HFFc6 (cell line): ENCODE results near the gene COPB1. TPM values are rescaled to one million over a fixed set of nuclear protein-coding genes. Genes with fewer than 3 reads are reported as not detected.

Experiments
- DNase-seq: peaks from one replicate; pipeline ENCODE4 v3.0.0-alpha.2; 2018
- H3K27ac Mint-ChIP-seq: 2 replicates; pipeline ENCODE4 v1.8.0; 2020; ENCODE audit warnings: mild to moderate bottlenecking, mixed read lengths
- H3K27me3 Mint-ChIP-seq: 2 replicates; pipeline ENCODE4 v1.8.0; 2021; ENCODE audit warnings: mild to moderate bottlenecking, moderate library complexity, mixed read lengths; ENCODE audit not compliant: insufficient read depth
- H3K36me3 Mint-ChIP-seq: 2 replicates; pipeline ENCODE4 v1.8.0; 2021; ENCODE audit warnings: low read depth, mixed read lengths
- H3K4me1 Mint-ChIP-seq: 2 replicates; pipeline ENCODE4 v1.8.0; 2020; ENCODE audit warnings: low read depth, mixed read lengths
- H3K4me3 Mint-ChIP-seq: 2 replicates; pipeline ENCODE4 v1.8.0; 2020; ENCODE audit warnings: mild to moderate bottlenecking, moderate library complexity, mixed read lengths
- H3K9me3 Mint-ChIP-seq: 2 replicates; pipeline ENCODE4 v1.8.0; 2020; ENCODE audit warnings: mild to moderate bottlenecking, mixed read lengths
- total RNA-seq, 6 experiments: library from RNA; stranded (reverse); fragmentation: NEBNext Ultra II Directional; extraction: Animal tissue kit (Norgen Biotek cat#: 25700); gene quantifications; 2 replicates in 1 of 6; 3 replicates in 5 of 6; pipeline ENCODE4 v1.2.3, GENCODE V29; 2021
- TF ChIP-seq, protein P1 (sequence below): fragments of 200-600 bp; sonication (generic); IDR thresholded peaks from 2 replicates; pipeline ENCODE4 v1.5.0; 2021; ENCODE audit warnings: antibody characterized with exemption, mild to moderate bottlenecking

COPB1 gene
- total RNA-seq, 6 experiments from 2014 or later: 161 to 193 (median 187) TPM

DNA sequence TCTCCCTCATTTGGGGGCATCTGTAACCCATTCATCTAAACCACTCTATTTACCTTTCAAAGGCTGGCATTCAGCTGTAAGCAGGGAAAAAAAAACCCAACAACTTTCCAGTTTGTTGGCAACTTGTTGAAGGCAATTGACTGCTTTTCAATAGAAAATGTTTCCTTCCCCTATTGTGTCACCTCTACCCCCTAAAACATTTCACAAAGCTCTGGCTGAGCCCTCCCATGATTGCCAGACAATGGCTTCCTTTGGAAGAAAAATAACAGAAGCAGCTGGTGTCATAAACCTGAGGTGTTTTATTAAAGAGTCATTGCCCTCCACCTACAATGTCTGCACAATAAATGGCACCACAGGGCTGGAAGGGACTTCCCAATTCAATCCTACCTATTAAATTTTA lies 42.7 kb upstream of the COPB1 start:
- TF ChIP-seq, protein P1, sequence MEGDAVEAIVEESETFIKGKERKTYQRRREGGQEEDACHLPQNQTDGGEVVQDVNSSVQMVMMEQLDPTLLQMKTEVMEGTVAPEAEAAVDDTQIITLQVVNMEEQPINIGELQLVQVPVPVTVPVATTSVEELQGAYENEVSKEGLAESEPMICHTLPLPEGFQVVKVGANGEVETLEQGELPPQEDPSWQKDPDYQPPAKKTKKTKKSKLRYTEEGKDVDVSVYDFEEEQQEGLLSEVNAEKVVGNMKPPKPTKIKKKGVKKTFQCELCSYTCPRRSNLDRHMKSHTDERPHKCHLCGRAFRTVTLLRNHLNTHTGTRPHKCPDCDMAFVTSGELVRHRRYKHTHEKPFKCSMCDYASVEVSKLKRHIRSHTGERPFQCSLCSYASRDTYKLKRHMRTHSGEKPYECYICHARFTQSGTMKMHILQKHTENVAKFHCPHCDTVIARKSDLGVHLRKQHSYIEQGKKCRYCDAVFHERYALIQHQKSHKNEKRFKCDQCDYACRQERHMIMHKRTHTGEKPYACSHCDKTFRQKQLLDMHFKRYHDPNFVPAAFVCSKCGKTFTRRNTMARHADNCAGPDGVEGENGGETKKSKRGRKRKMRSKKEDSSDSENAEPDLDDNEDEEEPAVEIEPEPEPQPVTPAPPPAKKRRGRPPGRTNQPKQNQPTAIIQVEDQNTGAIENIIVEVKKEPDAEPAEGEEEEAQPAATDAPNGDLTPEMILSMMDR: no peak
- no peak for DNase-seq
- H3K4me1 Mint-ChIP-seq: no peaks in the 10 kb centered on the region
- no peaks in the 10 kb centered on the region for H3K36me3 Mint-ChIP-seq
- H3K27ac Mint-ChIP-seq: no peak overlapping the region
- no peak overlapping the region for H3K4me3 Mint-ChIP-seq
- peaks cover 16% of the 10 kb centered on the region for H3K27me3 Mint-ChIP-seq
- H3K9me3 Mint-ChIP-seq: no peaks in the 10 kb centered on the region

DNA sequence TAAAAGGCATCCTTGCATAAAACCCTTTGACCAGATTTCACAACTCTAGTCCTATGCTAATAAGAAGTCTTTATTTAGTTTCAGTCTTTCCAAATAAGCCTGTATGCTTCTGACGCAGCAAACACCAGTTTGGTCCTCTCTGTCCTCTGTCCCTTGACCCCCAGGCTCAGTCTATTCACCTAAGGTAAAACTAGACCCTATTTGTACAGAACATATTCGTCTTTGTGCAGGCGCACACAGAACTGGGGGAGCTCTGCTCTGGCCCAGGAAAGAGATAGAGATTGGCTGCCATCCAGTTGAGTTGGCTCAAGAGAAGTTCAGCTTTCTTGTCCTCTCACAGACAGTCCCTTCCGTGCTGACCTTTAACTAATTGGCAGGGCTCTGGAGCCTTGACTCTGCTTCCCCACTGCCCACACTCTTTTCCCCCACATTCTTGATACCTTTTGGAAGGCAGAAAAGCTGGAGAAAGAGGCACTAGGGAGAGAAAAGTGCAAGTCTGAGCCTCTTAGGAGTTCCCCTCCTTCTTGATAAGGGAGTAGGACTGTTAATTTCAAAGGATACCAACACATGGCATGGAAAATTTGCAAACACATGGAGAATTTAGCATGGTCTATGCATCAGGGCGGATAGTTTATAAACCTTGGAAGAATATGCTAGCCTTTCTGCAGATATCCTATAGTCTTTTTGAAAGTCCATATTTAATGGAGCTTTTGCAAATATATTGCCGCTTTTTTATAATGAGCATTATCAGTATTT lies 41.8 kb upstream of the COPB1 start:
- Mint-ChIP-seq H3K36me3 (no peaks in the 10 kb centered on the region), H3K9me3 (no peaks in the 10 kb centered on the region), H3K4me1 (no peaks in the 10 kb centered on the region), H3K27me3 (peaks cover 16% of the 10 kb centered on the region), H3K27ac (no peak overlapping the region), H3K4me3 (no peak overlapping the region)
- no peak for DNase-seq
- TF ChIP-seq, protein P1: no peak

DNA sequence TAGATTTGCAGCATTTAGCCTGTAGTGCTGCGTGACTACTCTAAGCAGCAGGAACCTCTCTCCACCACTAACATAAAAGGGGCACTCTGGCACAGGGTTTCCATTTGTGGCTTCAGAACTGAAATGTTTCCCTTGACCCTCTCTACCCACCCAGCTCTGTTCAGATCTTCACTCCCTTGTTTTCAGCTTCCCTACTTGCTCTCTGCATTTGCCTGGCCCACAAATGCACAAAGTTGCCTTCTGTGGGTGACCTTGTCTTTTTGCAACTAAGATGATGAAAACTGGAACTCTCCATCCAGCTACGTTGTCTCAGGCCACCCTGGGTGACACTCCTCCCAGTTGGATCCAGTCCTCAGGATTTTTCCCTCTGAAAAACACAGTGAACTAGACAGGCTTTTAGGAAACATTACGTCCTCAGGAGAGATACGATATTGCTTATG lies 40.4 kb upstream of the COPB1 start:
- no peak for DNase-seq
- H3K4me1 Mint-ChIP-seq: no peaks in the 10 kb centered on the region
- H3K36me3 Mint-ChIP-seq: no peaks in the 10 kb centered on the region
- TF ChIP-seq, protein P1: no peak
- H3K4me3 Mint-ChIP-seq: no peak overlapping the region
- H3K27me3 Mint-ChIP-seq: peaks cover 16% of the 10 kb centered on the region
- H3K27ac Mint-ChIP-seq: no peak overlapping the region
- H3K9me3 Mint-ChIP-seq: no peaks in the 10 kb centered on the region

DNA sequence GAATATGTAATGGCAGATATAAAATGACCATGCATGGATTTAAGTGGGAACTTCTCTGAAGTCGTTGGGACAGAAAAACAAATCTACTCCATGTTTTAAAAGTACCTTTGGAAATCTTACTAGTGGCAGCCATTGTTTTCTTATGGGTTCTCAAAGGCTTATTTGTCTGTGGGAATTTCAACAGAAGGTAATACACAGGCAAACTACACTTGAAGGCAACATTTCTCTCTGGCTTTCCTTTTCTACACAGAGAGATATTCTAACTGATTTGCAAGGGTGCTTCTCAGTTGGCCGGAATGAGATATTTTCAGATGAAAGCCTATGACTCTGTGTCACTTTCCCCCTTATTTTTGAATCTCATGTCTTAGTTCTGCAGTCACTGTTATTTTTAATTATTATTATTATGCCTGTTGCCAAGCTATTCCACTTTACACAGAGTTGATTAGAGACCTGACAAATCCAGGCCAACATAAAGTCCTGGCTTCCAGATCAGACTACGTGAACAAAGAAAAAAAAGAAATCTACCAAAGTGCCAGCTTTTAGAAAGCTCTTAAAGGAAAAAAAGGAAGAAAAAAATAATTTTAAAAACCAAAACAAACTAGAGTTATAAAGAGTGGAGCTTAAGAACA lies 39.4 kb upstream of the COPB1 start:
- H3K9me3 Mint-ChIP-seq: no peaks in the 10 kb centered on the region
- TF ChIP-seq, protein P1: no peak
- H3K36me3 Mint-ChIP-seq: no peaks in the 10 kb centered on the region
- no peak overlapping the region for H3K27ac Mint-ChIP-seq
- DNase-seq: no peak
- peaks cover 15% of the 10 kb centered on the region for H3K27me3 Mint-ChIP-seq
- H3K4me3 Mint-ChIP-seq: no peak overlapping the region
- H3K4me1 Mint-ChIP-seq: no peaks in the 10 kb centered on the region

DNA sequence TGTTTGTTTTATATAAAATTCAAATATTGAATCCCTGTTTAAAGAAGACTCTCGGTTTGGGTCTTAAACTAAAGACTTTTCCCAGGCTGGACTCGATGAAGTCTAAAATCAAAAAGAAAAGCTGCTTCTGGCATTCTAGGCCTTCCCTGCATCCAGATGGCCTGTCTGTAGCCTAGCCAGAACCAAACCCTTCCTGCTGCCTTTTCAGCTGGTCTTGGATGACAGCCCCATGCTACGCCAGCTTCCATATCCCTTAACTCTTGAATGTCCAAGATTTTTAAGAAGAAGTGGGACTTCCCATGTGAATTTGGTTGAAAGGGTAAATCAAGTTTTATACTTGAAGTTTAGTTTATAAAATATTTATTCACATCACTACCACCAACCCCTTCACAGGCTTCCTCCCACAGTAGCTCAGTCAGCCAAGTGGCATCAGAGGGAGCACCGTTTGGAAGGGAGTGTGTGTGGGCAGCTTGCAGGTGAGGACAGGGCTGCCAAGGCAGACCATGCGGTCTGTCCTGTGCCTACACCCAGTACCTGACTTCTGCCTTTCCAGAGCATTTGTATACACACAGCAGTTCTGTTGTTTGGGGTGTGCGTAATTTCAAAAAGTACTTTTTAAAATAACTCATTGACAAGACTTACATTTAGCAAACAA lies 38.8 kb upstream of the COPB1 start:
- Mint-ChIP-seq H3K36me3 (no peaks in the 10 kb centered on the region), H3K4me3 (no peak overlapping the region), H3K9me3 (no peaks in the 10 kb centered on the region), H3K27ac (no peak overlapping the region), H3K27me3 (peaks cover 13% of the 10 kb centered on the region), H3K4me1 (no peaks in the 10 kb centered on the region)
- DNase-seq: no peak
- TF ChIP-seq, protein P1: no peak
